GM12892 (cell line): ENCODE data around the gene LETM1.

ENCODE experiments used
- POLR2A ChIP-seq: IDR thresholded peaks from 2 replicates; pipeline ENCODE4 v1.6.1; 2011; ENCODE audit warnings: low read depth, low read length, control low read depth
- POLR2AphosphoS5 ChIP-seq: IDR thresholded peaks from 2 replicates; pipeline ENCODE4 v1.6.1; 2011; ENCODE audit warnings: low read depth, low read length, control low read depth
- TAF1 ChIP-seq: IDR thresholded peaks from 2 replicates; pipeline ENCODE4 v1.6.1; 2011; ENCODE audit warnings: low read depth, mild to moderate bottlenecking, control low read depth, low read length, borderline replicate concordance

DNA sequence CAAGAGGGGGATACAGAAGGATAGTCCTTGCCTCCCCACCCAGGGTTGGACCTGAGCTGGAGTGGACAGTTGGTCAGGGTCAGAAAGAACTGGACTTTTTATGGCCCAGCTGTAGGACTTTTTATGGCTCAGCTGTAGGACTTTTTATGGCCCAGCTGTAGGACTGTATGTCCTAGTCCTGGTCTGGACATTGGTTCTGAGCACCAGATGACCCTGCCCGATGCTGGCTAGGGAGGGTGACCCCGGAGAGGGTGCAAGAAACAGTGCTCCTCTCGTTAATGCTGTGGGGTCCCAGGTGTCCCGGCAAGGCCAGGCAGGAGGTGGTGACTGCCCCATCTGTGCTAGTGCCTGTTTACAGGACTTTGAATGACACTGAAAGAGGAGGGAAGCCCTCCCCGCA, 2.0 kb upstream of the LETM1 start:
- no peak for TF ChIP-seq POLR2A
- no peak for TF ChIP-seq TAF1
- TF ChIP-seq POLR2AphosphoS5 = no peak
